ENCODE measurements around the gene ROPN1. TPM values are rescaled to one million over a fixed set of nuclear protein-coding genes. Genes with fewer than 3 reads are reported as not detected.

Gene ROPN1
- total RNA-seq = not detected

GRCh38 chr3:123991730-123992588 is at the start of gene ROPN1:
Gene ROPN1 (minus strand): TSS chr3:123992124. CDS start chr3:123980481, 11,643 bp downstream.

GRCh38 chr3:124033360-124034015 is 41.6 kb upstream of the ROPN1 start, which contains the start of gene KALRN:
Gene KALRN (plus strand): TSS chr3:124033369.

GRCh38 chr3:123960781-123961507 is 31.0 kb downstream of the ROPN1 start, which contains the start of gene CCDC14:
Gene CCDC14 (minus strand): TSS chr3:123961229. CDS start chr3:123961173, 56 bp downstream.

Other genes with a start within 250 kb of the ROPN1 start
- gene MYLK, start 107.8 kb downstream of the ROPN1 start, total RNA-seq = 224 TPM
- 76.3 TPM for gene CCDC14, start 30.9 kb downstream of the ROPN1 start, total RNA-seq
- 67.4 TPM for gene KALRN, start 41.2 kb upstream of the ROPN1 start, total RNA-seq